ENCODE results near the gene ACSBG1. TPM values are rescaled to one million over a fixed set of nuclear protein-coding genes. Genes with fewer than 3 reads are reported as not detected.

ACSBG1 gene
- total RNA-seq, 1 experiment from 2014 or later = not detected

- Histone ChIP-seq H3K9me3 (no peaks in the 10 kb centered on the region), H3K36me3 (no peaks in the 10 kb centered on the region), H3K27me3 (no peaks in the 10 kb centered on the region), H3K4me3 (no peak overlapping the region)
- peak; percentile 32 for DNase-seq
Measured at GRCh38 chr15:78212008-78212407, 22.4 kb downstream of the ACSBG1 start.

GRCh38 chr15:78211189-78211921 is 23.0 kb downstream of the ACSBG1 start:
- H3K4me3 ChIP-seq = no peak overlapping the region
- no peaks in the 10 kb centered on the region for H3K9me3 ChIP-seq
- no peaks in the 10 kb centered on the region for H3K27me3 ChIP-seq
- DNase-seq = no peak
- H3K36me3 ChIP-seq = no peaks in the 10 kb centered on the region

- H3K36me3 ChIP-seq = no peaks in the 10 kb centered on the region
- H3K27me3 ChIP-seq = no peaks in the 10 kb centered on the region
- no peak overlapping the region for H3K4me3 ChIP-seq
- no peaks in the 10 kb centered on the region for H3K9me3 ChIP-seq
- DNase-seq = no peak
Measured at GRCh38 chr15:78210349-78210717, 24.0 kb downstream of the ACSBG1 start.

- H3K36me3 ChIP-seq = no peaks in the 10 kb centered on the region
- no peaks in the 10 kb centered on the region for H3K27me3 ChIP-seq
- DNase-seq = peak; percentile 69
- no peaks in the 10 kb centered on the region for H3K9me3 ChIP-seq
- no peak overlapping the region for H3K4me3 ChIP-seq
Measured at GRCh38 chr15:78209646-78210348, 24.6 kb downstream of the ACSBG1 start.

GRCh38 chr15:78208887-78209645 is 25.3 kb downstream of the ACSBG1 start:
- no peaks in the 10 kb centered on the region for H3K36me3 ChIP-seq
- H3K27me3 ChIP-seq = no peaks in the 10 kb centered on the region
- DNase-seq = no peak
- H3K4me3 ChIP-seq = no peak overlapping the region
- no peaks in the 10 kb centered on the region for H3K9me3 ChIP-seq

- H3K9me3 ChIP-seq = no peaks in the 10 kb centered on the region
- no peaks in the 10 kb centered on the region for H3K27me3 ChIP-seq
- H3K4me3 ChIP-seq = no peak overlapping the region
- no peaks in the 10 kb centered on the region for H3K36me3 ChIP-seq
- no peak for DNase-seq
Measured at GRCh38 chr15:78208341-78208844, 26.0 kb downstream of the ACSBG1 start.

GRCh38 chr15:78207641-78208340 is 26.6 kb downstream of the ACSBG1 start:
- Histone ChIP-seq H3K4me3 (no peak overlapping the region), H3K27me3 (no peaks in the 10 kb centered on the region), H3K9me3 (no peaks in the 10 kb centered on the region), H3K36me3 (no peaks in the 10 kb centered on the region)
- no peak for DNase-seq

- H3K9me3 ChIP-seq = no peaks in the 10 kb centered on the region
Measured at GRCh38 chr15:78207110-78207458, 27.3 kb downstream of the ACSBG1 start.

GRCh38 chr15:78206326-78207109 is 27.8 kb downstream of the ACSBG1 start:
- H3K36me3 ChIP-seq = no peaks in the 10 kb centered on the region
- DNase-seq = peak; percentile 38
- no peaks in the 10 kb centered on the region for H3K27me3 ChIP-seq

More at GRCh38 chr15:78207110-78207458, 27.3 kb downstream of the ACSBG1 start:
- Histone ChIP-seq H3K4me3 (no peak overlapping the region), H3K36me3 (no peaks in the 10 kb centered on the region), H3K27me3 (no peaks in the 10 kb centered on the region)
- DNase-seq = no peak

GRCh38 chr15:78205856-78206255 is 28.5 kb downstream of the ACSBG1 start:
- DNase-seq = no peak
- Histone ChIP-seq H3K36me3 (no peaks in the 10 kb centered on the region), H3K27me3 (no peaks in the 10 kb centered on the region), H3K4me3 (no peak overlapping the region), H3K9me3 (no peaks in the 10 kb centered on the region)

More at GRCh38 chr15:78206326-78207109, 27.8 kb downstream of the ACSBG1 start:
- Histone ChIP-seq H3K9me3 (no peaks in the 10 kb centered on the region), H3K4me3 (no peak overlapping the region)

GRCh38 chr15:78205337-78205736 is 29.0 kb downstream of the ACSBG1 start:
- Histone ChIP-seq H3K27me3 (no peaks in the 10 kb centered on the region), H3K9me3 (no peaks in the 10 kb centered on the region), H3K36me3 (no peaks in the 10 kb centered on the region), H3K4me3 (no peak overlapping the region)
- DNase-seq = no peak

GRCh38 chr15:78204351-78205309 is 29.7 kb downstream of the ACSBG1 start:
- H3K4me3 ChIP-seq = no peak overlapping the region
- no peak for DNase-seq
- H3K36me3 ChIP-seq = no peaks in the 10 kb centered on the region
- H3K27me3 ChIP-seq = no peaks in the 10 kb centered on the region
- H3K9me3 ChIP-seq = no peaks in the 10 kb centered on the region

GRCh38 chr15:78203346-78204225 is 30.8 kb downstream of the ACSBG1 start:
- Histone ChIP-seq H3K27me3 (no peaks in the 10 kb centered on the region), H3K4me3 (no peak overlapping the region), H3K36me3 (no peaks in the 10 kb centered on the region), H3K9me3 (no peaks in the 10 kb centered on the region)
- no peak for DNase-seq

Data from MG63 (cell line).